Measurements from ENCODE around the gene ZFAND3.

Gene ZFAND3

DNA sequence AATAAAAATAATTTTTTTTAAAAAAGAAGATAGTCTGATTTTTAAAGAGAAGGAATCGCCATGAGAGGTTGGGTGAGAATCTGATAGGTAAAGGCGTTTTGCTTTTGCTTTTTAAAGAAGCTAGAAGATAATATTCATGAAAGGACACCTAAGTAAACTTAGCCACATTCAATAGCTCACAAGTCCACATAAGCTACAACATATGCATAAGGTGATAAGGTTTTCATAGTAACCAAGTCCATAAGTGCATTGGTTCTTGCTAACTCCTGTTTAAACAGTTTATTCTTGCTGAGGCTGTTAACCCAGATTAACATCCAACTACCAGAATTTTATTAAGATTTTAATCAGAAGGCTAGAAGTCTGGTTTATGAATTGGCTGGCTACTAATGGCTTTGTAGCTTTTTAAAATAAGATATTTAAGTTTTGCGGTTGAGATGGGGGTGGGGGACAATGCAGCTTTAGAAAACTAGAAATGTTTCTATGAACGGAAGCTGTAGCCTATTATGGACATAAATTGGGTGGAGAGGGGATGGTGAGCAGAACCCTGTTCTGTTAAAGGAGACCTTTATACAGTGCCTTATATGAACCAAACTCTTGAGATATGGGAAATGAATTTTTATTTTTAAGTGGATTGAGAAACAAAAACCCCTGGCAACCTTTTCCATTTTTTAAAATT is 235.1 kb downstream of the ZFAND3 start:
- DNase-seq = no peak

DNA sequence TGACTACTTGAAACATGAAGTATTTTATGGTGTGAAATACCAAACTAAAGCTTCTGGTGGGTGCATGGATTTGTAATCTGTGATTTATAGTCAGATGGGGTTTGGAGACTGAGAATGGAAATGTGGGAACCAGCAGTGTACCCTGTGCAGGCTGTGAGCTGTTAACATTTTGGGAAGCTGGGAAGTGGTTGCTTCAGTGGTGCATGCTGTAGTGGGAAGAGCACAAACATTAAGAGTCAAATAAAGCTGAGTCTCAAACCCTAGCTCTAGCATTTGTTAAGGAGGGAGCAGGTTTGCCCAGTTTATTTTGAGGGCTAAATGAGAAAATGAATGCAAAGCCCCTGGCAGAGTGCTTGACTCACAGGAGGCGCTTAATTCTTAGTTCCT is 235.7 kb downstream of the ZFAND3 start:
- no peak for DNase-seq

DNA sequence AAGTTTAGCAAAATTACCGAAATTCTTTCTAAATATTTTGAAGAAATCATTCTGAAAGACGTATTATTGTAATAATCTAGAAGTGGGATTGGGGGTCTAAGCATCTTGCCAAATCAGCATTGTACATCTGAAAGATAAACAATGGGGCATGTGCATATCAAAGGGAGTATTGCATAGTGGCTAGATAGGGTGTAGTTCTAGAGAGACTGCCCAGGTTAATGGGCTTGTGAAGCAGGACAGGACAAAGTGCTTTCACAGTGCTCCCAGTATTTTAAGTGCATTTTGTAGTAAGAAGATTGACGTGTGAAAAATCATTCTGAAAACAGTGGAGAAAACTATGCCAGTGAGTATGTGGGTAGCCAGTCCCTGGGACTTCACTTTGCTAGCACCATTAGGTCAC is 236.8 kb downstream of the ZFAND3 start:
- no peak for DNase-seq

DNA sequence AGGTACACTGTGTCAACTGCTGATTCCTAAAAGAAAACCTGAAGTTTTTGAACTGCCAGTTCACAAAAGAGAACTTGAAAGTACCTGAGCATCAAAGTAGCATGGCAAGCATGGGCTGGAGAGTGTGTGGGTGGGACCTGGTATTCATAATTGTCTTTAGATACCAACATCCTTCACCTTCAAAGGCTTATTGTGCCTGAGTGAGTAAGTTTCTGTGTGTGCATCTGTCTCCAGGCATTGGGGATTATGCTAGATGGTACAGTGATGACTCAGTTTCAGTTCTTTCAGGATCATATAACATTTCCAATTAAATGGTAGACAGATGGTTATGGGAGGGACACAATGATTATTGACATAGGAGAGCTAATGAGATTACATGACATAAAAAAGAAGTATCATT is 238.5 kb downstream of the ZFAND3 start:
- no peak for DNase-seq

DNA sequence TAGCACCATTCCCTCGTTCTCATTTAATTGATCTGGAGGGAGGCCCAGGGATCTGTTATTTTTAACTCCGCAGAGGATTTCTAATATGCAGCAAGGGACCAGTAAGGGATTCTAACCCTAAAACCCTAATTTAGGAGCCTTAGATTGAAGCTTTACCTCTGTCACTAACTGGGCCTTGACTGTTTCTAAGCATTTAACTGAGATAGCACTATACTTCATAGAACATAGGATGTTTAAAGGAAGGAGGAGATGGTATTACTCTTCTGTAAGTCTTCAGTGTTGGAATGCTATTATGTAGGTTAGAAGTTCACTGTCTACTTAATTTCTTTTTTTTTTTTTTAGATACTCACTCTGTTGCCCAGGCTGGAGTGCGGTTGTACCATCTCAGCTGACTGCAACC is 242.5 kb downstream of the ZFAND3 start:
- no peak for DNase-seq

DNA sequence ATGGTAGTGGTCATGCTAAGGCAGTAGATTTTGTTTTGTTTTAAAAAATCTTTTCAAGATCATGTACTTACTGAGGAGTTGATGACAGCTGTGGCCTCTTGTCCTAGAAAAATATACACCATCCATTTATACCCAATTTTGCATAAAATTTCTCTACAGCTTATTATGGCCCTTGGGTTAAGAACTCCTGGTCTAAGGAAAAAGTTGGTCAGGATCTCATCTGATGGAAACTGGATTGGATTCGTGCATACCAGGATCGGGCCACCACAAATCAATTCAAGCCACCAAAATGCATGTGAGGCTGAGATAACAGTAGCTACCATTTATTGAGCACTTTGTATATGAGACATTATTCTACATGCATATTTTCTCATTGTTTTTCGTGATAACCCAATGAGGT is 244.4 kb downstream of the ZFAND3 start:
- no peak for DNase-seq

DNA sequence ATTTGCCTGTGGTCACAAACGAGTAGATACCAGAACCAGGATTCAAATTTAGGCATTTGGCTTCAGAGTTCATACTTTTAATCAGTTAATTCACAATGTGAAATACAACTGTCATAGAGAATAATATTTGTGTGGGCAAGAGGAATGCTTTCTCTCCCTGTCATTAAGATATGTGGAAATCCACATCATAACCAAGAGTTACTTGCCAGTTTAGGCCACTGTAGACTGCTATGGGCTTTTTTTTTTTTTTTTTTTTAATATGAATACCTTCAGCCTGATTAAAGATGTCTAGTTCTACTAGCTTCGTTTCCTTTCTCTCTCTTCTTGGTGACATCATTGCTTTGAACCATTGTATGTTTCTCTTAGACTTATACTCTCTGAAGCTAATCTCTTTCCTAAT is 244.9 kb downstream of the ZFAND3 start:
- DNase-seq = no peak

DNA sequence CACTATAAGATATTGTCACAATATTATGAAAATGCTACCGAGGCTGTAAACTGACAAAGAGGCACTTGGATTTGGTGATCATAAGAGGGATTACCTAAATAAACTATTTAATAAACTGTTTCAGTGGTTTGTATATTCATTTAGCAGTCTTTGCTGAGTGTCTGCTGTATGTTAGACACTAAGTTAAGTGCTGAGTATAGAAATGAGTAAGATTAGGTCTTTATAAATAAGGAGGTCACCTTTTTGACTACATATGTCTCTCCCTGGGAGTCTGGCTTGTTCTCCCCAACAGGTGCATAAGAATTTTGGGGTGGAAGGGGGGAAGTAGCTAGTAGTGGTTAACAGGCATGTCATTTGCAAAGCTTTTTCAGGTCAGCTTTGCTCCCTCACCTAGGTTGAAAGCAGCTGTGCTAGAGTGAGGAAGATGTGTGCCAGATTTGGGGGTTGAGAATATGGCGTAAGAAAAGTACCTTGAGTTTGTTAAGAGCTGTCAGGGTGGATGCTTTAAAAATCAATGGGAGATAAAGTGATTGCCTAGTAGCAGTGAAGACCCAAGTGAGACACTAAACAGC is 246.3 kb downstream of the ZFAND3 start:
- DNase-seq = no peak

DNA sequence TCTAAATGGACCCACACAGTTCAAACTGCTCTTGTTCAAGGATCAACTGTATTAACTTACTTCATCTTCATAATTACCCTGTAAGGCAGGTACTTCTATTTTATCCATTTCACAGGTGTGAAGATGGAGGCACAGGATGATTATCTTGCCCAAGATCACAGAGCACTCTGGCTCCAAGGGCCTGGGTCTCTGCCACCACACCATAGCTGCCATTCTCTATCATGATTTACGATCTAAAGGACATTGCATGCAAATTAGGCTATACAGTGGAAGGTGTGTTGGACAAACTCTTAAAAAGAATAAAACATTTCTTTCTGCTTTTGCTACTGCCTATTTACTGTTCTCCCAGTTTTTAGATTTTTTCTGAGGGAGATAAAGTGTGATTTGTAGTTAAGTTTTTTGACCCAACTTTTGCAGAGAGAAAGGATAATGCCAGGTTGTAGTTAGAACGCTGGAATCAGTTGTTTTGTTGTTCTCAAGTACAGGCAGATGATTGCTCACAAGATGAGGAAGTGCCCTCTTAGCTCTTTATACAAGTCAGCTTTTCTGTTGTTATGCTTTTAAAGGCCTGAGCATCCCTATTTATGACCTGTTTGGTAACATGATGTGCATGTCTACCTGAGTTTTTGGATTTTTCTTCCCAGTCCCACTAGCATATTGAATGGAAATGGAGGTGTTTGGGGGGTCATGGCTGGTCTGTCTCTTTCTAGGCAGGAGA is 247.9 kb downstream of the ZFAND3 start:
- DNase-seq = peak in 1 of 2 experiments; percentile 7

DNA sequence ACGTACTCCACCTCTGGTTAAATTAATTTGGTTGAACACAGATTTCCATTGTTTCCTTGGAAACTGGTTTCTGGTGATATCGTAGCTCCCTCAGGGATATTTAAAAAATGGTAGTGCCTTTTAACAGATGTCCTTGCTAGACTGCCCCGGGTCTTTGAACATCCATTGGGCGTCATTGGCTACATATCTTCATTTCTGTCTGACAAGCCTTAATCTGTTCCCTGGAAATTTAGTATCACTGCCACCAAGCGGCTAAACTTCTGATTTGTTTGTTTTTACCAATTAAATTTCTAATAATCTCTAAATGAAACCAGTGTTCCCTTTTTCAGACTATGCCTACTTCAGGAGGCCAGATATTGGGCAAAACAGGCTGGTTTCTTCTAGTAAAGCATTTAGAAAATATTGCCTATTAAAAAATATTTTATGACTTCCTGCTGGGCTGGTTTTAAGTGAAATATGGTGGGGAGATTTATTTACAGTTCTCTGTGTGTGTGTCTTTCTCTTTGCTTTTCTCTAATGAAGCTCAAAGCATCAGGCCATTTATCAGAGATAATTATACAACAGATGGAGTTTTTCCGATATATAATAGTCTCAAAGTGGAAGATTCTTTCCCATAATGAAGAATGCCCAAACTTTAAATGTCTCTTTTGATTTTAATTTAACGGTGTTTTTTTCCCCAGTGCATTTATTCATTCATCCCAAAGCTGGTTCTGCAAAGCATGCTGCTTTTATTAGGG is 249.5 kb downstream of the ZFAND3 start:
- no peak for DNase-seq

DNA sequence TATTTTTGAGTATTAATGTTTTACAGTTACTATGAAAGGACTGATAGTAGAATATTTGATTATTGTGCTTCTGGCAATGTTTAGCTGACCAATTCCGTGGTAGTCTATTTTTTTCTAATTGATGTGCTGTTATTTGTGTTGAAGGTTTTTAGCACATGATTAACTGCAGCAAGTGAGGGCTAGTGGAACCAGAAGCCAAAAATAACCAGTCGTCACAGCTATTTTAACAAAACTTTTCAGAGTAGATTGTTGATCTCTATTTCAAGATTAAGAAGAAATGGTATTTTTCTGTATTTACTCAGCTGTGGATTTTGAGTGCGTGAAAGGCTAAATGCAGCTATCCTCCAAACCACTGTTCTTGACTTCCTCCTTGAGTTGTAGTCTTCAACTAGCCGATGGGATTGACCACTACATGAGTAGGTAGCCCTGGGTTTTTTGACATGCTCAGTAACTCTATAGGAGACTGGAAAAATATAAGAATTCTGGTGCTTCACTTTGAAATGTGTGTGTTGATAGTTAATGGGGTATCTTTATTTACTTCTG is 258.0 kb downstream of the ZFAND3 start:
- no peak for DNase-seq

DNA sequence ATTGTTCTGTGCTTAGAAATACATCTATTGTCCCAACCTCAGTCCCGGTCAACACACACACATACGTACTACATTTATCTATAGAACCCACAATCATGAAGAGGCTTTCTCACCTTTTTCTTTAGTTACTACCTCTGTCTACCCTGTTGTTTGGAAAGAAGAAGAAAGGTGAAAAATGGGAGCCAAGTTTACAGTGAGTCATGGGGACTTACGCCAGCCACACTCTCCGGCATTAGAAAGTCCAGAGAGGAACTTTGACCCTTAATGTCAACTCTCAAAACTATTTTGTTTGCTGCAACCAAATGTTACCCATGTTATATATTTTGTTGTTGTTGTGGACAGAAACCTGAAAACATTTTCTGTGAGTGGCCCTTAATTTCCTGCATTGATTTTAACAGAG is 259.1 kb downstream of the ZFAND3 start:
- DNase-seq = no peak

DNA sequence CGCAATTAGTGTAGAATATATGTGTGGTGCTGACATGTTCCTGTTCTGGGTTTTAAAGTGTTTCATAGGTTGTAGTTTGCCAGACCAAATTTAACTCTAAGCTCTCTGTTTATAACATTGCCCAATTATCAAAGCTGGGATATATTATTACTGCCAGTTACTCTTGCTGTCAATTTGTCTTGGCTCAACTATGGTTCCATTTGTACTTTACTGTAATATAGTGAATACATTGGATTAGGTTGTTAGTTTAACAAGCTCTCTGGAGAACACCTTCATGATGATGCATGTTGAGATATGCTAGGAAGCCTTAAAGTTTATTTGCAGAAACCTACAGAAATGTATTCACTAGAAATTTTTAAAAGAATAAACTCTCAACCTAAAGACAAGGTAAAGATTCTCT is 259.6 kb downstream of the ZFAND3 start:
- DNase-seq = no peak

DNA sequence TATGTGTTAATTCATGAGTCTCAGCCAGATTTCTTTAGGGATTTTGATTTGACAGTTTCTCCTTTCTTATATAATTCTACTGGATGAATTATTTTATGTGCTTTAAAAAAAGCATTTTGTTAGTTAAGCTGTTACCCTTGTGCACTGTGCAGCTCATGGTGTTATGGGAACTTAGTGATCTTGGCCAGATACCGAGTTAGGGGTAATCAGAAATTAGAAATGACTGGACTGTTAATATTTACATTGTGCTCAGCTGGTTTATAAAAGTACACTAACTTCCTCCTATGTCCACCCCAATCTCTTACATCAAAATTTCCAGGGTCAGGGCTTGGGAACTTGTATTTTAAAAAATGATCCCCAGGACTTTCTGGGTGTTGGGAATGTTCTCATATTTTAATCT is 260.0 kb downstream of the ZFAND3 start:
- no peak for DNase-seq

DNA sequence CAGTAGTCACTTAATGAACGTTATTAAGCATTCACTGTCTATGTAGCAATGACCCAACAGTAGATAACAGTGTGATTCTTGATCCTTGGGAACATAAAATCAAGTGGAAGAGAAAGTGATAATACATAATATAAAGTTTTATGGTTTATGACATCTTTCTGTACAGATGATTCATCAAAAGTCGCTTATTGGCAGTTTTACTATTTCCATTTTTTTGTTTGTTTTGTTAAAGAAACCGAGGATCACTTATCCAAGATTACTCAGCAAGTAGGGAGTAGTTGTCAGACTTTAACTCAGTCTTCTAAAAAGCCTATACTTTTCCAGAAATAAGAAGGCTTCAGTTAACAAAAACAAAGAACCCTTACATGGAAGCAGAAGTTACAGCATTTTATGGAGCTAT is 260.8 kb downstream of the ZFAND3 start:
- DNase-seq = no peak

DNA sequence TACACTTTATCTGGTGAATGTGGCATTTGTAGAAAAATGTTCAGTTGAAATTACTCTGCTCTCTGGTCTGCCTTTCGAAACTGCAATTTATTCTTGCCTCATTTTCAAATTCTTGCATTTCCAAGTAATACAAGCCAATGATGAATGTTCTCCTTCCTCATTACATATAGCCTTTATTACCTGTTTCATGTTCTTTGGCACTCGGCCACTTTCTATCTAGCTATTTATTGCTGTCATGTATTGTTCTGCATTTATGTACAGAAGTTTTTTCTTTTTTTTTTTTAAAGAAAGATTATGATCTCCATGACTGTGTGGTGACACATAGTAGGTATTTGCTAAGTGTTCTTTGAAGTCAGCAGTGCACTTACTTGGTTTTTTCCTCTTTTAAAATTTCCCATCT is 261.4 kb downstream of the ZFAND3 start:
- DNase-seq = no peak

DNA sequence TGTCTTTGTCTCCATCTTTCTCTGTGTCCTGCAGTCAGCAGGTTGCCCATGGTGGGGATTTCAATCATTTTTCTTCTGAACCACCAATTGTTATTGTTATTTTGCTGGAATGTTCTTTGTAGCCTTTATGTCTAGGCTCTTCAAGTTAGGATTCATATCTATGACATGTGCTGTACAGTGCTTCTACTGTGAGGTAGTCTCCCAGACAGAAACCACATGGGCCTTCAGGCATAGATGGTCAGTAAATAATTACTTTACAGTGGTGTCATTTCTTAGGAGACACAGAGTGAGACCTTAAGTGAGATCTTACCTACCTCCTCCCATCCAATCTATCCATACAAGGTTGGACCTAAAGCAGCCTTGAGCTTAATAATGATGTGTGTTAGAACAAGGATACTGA is 265.5 kb downstream of the ZFAND3 start:
- no peak for DNase-seq

DNA sequence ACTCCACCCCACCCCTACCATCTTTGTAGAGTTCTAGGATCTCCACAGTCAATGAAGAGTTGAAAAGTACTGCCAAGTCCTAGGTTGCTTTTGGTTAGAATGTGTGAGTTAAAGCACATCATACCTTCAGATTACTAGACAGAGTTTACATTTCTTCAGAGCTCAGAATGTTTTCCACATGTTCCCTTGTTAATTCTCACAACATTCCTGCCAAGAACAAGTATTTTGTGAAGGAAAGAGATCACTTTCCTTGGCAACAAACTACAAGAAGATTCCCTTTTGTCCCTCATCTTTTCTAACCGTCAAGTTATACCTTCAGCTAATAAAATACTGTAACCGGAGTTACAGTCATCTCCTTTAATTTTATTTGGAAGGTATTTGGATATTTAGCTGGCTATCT is 266.8 kb downstream of the ZFAND3 start:
- DNase-seq = no peak

DNA sequence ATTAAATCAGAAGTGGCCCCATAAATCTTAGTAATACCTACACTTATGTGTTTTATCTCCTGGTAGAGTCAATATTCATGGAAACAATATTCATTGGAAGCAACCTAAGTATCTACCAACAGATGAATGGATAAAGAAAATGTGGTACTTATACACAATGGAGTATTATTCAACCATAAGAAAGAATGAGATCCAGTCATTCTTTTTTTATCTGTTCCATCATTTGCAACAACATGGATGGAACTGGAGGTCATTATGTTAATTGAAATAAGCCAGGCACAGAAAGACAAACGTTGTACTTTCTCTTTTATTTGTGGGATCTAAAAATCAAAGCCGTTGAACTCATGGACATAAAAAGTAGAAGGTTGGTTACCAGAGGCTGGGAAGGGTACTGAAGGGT is 268.5 kb downstream of the ZFAND3 start:
- no peak for DNase-seq

DNA sequence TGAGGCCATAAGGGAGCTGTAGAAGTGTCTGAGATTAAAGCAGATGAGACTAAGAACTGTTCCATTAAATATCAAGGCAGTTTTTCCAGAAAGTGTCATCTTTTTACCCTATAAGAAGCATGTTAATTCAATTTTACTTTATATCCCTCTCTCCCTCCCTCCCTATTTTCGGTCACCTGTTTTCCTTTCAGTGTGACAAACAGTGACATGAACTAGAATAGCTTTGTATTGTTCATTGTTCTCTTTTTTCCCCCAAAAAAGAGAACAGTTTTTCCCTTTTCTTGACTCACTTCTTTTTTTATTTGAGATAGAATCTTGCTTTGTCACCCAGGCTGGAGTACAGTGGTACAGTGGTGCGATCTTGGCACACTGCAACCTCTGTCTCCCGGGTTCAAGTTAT is 269.3 kb downstream of the ZFAND3 start:
- no peak for DNase-seq

DNA sequence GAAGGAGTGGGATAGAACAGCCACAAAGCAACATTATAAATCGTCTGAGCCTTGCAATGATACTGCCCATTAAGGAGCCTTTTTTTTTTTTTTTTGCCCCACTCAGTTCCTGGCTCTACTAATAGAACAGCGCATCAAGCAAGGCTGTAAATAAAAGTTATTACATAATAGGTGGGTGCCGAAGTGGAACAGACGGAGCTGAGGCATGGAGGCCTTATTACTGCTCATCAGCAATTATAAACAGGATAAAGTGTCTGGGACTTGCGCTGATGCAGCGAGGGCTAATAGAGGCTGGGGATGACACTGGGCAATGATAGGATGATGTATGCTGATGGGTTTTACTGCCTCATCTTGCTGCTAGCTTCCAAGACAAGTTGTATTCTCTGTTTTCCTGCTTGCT is 272.1 kb downstream of the ZFAND3 start:
- no peak for DNase-seq

DNA sequence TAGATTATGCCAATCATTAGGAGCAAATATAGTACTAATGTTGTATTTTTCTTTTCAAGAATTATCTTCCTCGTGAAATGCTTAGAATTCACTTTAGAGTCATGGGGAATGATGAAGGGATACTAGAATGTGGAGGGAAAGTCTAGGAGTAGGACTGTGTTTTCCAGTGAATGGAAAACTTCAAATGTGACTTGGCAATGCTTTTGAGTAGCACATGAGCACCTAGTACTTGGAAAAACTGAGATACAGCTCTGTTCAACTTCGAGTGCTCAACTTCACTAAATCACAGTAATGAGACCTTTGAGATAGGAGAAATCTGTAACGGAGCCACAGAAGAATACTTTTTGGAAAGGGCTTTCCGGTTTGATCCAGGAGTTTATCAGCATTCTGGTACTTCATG is 272.9 kb downstream of the ZFAND3 start:
- DNase-seq = no peak

DNA sequence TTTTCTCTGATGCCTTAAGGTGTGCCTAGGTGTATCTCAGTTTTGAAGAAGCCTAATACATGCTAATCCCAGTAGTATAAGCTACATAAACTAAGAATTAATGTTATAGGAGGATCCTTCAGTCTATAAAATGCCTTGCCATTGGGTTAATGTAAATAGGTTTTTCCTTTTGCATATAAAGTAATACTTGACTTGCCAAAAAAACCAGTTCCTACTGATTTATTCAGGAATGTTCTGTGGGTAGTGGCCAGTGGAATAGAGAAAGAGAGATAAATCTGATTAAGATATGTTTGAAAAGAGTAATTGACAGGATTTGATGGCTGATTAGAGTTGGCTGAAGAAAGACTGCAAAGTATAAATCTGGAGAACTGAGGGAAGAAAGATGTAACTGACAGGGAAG is 273.4 kb downstream of the ZFAND3 start:
- no peak for DNase-seq

DNA sequence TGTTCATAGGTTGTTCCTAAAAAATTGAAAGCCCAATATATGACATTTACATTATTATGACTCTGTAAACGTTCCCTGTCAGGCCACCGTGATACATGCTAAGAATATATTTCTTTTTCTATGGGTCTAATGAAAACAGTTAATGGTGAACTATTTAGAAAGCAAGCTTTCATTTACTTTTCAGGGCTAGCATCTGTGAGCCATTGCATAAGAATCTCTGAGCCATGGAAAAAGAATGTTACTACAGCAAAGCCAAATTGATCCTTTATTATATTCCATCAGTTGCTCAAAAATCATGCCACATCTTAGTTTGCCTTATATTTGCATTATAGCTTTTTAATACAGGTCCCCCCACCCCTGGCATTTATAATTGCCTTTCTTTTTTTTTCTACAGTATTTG is 275.5 kb downstream of the ZFAND3 start:
- no peak for DNase-seq
